M059J (cell line): ENCODE measurements around the gene CSTPP1. TPM values are rescaled to one million over a fixed set of nuclear protein-coding genes. Genes with fewer than 3 reads are reported as not detected.

ENCODE experiments used
- DNase-seq: peaks from one replicate; pipeline ENCODE4 v3.0.0-alpha.2; 2012; ENCODE audit warnings: low read depth
- total RNA-seq: library from RNA; depleted of rRNA; stranded (reverse); fragments of >200 nt; shearing (Covaris generic); gene quantifications from 2 replicates; pipeline ENCODE4 v1.2.3, GENCODE V29; 2014

Gene CSTPP1
- total RNA-seq, 1 experiment from 2014 or later: 46.6 TPM

DNA sequence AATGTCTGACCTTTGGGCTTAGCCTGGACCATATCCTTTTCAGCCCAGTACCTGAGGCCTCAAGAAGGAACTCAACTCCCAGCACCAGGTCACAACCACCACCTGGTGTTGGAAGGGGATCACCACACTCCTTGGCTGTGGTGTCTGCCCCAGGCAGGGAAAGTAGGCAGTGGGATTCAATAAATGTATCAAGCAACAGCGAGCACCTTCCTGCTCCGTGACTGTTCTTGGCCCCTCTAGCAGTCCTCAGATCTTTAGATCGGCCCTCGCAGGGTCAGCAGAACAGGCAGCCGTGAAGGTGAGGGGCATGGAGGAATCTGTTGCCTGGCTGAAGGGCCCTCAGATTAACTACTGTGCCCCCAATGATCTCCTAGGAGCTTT, 224.2 kb downstream of the CSTPP1 start:
- no peak for DNase-seq

DNA sequence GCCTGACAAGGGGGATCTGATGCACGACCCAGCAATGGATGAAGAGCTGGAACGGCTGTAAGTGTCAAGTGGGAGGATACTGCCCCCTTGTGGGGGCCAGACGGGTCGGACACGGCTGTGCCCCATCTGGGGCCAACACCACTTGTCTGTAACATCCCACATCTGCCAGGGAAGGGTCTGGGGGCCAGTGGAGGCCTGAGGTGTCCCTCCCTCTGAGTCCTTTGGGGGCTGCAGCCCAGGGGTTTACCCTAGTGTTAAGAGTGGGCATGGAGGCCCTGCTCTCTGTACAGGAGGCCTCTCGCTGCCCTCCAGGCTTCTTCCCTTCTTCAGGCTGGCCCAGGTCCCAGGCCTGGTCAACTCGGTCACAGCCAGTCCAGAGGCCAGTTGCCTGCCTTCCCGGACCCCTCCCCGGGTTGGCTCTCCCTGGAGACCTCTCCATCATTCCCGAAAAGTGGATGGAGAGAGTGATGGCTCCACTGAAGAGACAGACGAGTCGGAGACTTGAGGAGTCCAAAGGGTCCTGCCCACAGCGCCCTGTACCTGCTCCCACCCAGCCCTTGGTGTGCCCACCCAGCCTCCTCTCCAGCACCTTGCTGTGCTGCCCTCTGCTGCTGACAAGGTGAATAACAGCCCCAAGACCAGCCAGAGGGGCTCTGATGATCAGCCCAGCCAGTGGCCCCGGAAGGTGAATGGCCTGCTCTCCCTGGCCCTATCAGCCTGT, 224.7 kb downstream of the CSTPP1 start:
- DNase-seq: peak; percentile 65

DNA sequence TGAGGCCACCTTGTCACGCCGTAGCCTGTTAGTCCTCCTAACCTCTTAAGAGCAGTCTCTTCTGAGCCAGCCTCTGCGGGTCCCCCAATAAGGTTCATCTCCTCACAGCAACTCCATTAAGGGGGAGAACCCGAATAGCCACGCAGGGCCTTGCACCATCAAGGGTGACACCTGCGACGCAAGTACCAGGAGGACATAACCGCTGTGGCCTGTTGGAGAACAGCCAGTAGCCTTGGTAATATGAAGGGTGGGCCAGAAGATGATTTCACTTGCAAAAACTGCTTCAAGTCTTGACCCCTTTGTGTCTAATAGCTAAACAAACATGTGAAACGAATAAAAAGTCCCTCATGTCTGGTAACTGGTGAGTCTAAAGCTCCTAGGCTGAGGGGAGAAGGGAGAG, 225.3 kb downstream of the CSTPP1 start:
- DNase-seq: no peak

DNA sequence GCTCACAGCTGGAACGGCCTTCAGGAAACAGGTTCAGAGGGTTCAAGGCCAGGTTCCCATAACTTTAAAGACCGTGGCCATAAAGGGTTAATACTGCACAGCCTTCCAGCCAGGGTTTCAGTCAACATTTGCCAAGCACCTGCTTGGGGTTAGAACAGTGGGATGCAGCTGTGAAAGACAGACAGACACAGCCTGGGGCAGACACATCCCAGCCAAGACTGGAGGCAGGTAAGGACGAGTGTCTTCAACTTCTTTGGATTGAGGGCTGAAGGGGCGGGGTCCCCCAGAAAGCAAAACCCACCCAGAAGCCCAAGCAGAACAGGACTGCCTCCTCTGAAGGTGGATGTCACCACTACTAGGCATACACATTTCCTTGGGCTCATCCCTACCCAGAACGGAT, 225.9 kb downstream of the CSTPP1 start:
- DNase-seq: no peak

DNA sequence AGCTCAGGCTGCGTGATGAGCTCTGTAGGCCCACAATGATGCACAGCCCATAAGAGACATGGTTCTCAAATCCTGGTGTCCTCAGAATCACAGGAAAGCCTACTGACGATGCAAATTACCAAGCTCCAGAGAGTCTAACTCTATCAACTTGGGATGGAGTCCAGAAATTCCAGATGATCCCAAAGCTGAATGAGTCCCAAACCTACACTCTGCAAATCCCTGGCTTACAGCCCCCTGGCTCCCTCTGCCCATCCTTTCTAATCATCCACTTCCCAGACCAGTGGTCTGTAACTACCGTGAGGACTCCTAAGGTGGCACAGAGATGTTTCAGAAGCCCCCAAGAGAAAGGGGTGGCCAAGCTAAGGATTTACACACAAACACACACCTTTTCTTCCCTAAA, 226.6 kb downstream of the CSTPP1 start:
- no peak for DNase-seq

DNA sequence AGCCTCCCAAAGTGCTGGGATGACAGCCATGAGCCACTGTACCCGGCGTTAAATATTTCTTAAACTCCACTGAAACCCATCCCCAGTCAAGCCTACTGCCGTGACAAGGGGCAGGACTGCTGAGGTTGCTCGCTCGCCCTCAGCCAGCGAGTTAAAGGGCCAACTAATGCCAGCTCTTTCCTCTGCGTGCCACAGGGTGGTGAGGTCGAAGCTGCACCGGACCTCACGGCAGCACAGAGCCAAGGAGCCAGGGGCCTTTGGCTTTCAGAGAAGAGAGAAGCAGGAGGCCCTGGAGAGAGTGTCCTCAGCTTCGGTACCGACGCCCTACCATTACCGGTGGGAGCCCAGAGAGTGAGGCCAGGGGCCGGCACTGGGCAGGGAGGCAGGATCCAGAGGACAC, 227.3 kb downstream of the CSTPP1 start:
- no peak for DNase-seq

DNA sequence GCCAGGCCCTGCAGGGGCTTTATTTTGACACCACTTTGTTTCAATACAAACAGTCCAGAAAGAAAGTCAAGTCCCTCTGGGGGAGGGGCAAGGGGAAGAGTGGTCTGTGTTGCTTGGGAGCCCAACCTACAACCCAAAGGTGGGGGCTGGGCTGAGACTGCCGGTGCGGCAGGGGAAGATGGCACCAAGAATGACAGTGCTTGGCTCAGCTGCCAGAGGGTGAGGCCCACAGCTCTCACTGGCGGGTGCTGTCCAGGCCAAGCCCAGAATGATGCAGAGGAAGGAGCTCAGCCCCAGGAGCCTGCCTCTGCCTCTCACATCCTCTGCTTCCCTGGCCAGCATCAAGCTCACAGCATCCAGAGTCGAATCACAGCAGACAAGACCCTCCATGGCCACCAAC, 227.8 kb downstream of the CSTPP1 start:
- no peak for DNase-seq

DNA sequence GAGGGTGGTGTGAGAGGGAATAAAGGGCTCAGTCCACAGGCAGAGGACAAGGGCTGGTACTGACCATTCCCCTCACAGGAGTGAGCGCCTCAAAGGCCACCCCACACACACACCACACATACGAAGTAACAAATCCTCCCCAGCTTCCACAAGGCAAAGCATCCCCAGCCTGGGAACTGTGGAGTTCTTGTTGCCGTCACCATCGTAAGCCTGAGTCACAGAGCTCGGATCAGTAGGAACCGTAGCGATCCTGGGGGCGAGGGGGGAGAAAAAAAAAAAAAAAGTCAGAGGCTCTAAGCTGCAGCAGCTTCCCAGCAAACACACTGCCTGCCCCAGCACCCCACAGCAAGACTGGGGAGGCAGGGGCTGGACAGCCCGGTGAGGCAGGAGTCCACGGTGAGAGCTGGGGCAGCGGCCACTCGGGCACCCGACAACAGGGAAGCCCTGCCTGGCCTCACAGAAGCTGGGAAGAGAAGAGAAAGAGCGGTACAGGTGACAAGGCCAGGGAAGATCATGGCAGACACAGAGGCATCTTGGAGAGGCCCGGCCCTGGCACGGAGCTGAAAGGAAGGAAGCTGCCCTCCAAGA, 228.8 kb downstream of the CSTPP1 start:
- no peak for DNase-seq

DNA sequence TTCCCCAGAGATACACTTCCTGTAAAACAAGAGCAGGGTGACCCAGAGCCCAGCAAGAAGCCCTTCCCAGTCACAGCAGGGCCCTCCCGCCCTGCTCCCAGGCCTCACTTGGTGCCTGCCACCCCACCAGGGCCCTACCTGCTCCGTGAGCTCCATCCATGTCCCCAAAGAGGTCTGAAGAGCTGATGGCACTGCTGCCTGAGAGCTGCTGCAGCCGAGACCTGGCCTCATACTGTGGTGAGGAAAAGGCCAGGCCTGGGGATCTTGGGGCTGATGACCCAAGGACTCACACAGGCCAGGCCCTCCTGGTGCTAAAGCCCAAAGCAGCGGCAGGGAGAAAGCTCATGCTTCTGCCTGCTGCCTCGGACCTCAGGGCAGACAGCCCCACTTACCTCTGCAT, 229.8 kb downstream of the CSTPP1 start:
- no peak for DNase-seq

DNA sequence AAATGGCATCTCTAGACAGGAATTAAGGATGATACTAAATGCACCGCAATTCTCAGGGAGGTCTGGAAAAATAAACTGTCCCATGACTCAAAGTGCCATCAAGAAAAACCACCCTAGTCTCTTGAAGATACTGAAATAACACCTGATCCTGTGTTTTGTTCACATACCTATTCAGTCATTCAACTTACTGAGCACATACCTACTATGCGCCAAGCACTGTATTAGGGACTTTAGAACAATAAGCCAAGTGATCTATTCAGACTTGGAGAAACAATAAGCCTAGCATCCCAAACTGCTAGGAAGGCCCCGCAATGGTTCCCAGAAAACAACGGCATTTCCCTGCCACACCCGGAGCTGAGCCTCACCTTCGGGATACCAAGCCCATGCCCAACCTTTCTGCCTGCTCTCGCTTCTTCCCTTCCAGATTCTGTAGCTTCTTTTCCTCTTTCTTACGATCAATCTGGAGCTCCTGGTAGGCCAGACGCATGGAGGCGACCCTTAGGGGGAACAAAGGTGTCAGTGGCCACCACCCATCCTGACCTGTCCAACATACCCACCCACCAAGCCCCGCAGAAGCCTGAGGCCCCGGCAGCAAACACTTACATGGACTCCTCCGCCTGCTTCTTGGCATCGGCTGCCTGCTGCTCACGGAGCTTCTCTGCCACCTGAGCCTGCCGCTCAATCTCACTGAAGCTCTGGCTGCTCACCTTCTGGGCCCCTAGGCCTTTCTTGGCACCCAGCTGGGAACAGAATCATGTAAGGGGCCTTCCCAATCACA, 234.7 kb downstream of the CSTPP1 start:
- no peak for DNase-seq

DNA sequence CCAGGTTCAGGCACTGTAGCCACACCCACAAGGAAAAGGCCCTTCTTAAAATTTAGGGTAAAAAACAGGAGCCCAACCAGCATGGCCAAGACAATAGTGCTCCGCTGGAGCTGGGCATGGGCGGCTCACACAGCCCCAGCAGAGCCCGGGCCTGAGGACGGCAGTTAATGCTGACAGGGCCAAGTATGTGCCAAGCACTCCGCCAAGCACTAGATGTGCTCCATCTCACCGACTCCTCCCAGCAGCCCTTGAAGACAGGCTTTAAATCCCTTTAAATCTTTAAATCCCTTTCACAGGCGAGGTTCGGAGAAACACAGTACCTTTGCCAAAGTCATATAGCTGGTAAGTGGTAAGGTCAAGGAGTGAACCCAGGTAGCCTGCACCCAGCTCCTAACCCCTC, 235.3 kb downstream of the CSTPP1 start:
- DNase-seq: no peak

DNA sequence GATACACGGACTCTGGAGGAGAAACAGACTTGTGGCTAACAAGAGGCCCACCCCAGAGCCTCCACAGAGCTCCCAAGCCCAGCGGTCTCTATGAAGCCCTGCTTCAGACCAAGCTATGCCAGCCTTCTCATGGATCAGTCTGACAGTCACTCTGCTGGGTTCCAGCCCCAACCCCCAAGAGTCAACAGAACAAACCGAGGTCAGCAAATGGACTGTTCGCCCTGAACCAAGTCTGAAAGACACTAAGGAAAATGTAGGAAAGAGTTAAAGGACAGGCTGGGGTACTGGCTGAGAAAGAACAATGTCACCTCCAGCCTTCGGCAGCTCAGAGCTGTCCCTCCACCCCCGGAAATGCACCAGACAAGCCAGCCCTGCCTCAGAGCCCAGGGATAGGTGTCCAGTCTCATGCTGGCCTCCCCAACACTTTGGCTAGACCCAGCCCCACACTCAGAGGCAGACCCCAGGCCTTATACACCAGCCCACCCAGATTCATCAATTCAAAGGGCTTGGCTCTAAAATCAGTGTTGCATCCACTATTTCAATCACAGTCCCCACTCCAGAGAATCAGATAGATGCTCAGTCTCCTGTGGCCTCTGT, 236.3 kb downstream of the CSTPP1 start:
- DNase-seq: no peak

DNA sequence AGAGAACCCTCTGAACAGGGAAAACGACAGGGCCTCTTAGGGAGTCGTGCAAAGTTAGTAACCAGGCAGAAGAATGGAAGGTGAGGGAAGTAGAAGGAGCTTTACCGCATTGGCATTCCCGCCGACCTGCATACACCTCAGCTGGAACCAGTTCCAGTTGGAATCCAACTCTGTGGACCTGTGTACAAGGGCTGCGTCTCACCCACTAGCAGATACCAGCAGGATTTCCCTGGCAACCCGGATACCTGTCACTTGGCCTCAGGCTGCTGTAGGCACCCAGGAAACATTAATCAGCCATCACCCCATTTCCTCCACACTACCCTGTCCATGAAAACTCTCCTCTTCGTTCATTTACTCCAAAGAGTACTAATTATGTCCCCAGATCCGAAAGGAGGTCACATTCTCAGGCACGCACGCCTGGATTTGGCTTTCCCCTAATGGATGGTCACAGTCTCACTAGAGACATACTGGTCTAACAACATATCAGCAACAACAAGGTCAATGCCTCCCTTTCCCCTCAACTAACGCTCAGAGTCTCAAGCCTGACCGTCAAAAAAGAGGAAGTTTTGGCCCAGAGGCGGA, 239.3 kb downstream of the CSTPP1 start:
- DNase-seq: no peak

DNA sequence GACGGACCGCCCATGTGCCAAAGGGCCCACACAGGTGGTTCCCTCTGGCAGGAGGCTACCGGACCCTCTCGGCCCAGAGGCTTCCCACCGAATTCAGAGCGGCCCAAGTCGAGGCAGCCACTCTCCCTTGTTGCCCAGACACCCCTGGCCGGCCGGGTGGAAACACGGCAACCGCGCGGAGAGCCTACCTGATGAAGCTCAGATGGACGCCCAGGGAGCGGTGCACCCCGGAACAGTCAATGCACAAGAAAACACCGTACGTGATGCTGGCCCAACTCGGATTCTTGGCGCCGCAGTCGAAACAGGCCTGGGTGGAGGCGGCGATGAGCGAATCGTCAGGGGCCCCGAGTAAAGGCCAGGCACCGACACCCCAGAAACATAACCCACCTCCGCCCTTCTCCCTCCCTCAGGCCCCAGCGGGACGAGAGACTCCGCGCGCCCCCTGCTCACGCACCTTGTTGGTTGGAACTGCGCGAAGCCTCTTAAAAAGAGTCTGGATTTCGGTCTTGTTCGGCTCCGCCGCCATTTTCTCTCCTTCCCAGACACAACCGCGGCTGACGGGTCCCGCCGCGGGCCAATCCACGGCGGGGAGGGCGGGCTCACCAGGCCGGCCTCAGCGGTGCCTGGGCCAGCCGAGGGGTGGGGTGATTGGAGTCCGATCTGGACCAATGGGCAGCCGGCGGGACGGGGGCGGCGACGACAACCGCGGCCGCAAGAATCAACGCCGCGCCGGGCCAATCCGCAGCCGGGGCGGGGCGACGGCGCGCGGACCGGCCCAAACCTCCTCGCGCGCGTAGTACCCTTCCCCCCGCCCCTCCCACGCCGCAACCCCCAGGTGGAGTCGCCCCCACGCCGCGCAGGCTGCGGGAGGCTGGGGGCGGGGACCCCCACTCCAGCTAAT, 240.0 kb downstream of the CSTPP1 start, which contains the start of gene ARFGAP2:
Gene ARFGAP2 (minus strand): TSS at position 552 of the 901 bp plus-strand sequence. CDS start 26 bp downstream, at position 526.
- DNase-seq: peak; percentile 94

DNA sequence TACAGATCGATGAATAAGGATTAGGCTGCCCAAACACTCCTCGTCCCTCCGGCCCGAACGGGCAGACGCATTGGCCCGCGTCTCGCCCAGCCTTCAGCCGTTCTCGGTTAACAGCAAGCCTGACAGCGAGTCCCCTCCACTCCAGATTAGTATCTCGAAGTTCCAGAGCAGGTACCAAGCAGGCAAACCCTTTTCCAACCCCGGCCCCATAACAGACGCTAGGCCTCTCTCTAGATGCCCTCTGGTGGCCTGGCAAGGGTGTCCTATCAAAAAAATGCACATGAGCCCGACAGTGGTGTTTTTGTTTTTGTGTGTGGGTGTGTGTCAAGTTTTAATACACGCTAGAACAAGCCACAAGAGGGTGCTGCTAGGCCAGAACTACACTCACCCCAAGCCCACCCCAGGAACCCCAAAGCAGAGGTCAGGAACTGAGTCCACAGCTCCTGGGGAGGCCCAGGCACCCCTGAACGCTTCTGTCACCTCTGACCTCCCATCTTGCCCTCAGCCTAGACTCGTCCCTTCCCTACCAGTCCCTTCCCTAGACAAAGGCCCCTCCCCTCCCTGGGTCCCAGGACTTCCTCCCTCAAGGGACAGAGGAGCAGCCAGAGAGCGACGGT, 240.8 kb downstream of the CSTPP1 start:
- peak; percentile 86 for DNase-seq

DNA sequence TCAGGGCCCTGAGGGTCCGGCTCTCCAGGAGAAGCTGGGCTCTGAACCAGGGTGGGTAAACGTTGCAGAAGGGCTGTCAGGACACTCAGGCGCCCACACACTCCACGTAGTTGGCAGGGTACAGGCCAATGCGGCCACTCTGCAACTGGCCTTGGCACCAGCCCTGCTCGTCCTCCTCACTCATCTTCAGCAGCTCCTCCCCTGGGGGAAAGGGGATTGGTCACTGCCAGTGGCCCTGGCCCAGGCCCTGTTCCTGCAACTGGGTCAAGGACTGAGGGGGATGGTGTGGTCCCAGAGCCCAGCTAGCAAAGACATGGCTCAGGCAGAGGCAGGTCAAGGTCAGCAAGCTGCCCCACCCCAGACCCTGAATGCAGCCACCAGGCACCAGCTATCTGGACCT, 241.3 kb downstream of the CSTPP1 start:
- no peak for DNase-seq

DNA sequence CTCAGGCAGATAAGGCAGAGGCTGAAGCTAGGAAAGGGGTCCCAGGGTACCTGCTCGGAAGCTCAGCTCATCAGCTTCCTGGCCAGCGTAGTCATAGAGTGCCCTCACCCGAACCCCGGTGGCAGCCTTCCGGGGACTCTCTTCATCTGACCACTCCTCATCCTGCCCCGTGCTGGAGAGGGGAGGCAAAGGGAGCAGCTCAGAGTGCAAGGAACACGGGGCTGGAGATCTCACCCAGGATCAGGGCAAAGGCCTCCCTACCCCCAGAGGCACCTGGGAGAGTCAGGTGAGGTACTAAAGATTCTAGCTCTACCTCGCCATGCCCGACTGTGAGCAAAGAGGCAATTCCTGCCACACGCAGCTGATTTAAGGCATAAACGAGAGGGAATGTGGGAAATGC, 241.8 kb downstream of the CSTPP1 start:
- DNase-seq: no peak

DNA sequence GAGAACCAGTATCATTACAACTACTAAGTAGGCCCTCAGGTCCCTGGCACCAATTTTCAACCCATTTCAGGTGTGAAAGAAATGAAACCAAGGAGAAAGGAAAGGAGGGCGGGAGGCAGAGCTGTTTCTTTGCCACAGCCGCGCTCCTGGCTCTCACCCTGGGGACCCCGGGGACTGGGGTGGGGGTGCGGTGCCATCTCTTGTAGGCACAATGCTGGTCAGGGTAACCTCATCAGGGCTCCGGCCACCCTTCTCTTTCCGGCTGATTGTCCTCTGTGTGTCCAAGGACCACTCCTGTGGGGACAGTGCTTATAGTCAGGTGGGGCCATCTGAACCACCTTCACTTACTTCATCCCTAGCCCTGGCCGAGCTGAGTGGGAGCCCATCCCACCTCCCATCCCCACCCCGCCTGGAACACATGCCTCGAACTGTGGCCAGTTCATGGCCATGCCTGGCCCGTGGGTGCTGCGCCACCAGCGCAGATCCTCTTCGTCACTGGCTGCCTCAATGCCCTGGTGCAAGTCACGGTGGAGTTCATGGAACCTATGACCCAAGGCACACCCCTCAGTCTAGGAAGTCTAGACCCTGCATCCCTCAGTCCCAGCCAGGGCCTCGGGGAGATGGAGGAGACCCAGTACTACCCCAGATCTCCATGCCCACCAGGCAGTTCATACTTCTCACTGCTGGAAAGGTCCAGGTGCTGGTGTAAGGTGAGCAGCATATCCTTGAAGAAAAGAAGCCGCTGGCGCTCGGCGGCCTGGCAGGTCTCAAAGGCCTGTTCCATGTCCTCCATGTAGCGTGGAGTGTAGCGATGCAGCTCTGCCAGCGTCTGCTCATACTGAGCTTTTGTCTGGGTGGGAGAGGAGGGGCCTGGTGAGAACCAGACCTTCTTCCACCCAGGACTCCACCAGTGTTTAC, 242.4 kb downstream of the CSTPP1 start:
- no peak for DNase-seq

DNA sequence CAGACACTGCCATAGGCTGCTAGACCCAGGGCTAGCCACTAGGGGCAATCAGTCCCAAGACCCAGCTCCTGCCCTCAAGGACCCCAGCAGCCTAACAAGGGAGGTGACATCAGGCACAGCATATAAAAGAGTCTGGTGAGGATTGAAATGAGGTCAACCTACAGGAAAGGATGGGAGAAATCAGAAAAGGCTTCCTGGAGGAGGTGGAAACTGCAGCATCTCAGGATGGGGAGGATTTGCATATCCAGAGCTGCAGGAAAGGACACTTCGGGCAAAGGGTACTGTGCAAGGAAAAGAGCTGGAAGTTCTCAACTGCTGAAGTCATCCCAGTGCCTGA, 243.1 kb downstream of the CSTPP1 start:
- peak; percentile 46 for DNase-seq
